CD4-positive, alpha-beta T cell treated with Interferon gamma for 1 hour (primary cell): Measurements from ENCODE around the gene GLTP.

Experiments
- DNase-seq: peaks from one replicate; pipeline ENCODE4 v3.0.0-alpha.2; 2020

Gene GLTP

DNA sequence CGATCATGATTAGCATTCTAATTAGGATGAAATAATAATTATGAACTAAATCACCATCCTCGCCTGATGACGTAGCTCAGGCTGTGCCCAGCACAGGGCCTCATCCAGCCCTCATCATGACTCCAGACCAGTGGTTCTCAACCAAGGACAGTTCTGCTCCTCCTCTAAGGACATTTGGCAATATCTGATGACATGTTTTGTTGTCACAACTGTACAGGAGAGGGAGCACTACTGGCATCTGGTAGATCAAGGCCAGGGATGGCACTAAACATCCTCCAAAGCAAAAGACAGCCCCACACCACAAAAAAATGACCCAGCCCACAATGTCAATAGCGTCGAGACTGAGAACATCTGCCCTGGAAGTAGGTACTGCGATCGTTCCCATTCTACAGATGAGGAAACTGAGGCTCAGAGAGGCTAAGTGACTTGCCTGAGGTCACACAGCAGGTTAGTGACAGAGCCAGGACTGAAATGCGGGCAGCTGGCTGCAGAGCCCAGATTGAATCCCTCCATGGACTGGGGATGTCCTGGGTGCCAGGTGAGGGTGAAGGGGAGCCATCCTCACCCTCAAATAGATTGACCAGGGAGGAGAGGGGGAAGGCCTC is 62.6 kb downstream of the GLTP start:
- no peak for DNase-seq

DNA sequence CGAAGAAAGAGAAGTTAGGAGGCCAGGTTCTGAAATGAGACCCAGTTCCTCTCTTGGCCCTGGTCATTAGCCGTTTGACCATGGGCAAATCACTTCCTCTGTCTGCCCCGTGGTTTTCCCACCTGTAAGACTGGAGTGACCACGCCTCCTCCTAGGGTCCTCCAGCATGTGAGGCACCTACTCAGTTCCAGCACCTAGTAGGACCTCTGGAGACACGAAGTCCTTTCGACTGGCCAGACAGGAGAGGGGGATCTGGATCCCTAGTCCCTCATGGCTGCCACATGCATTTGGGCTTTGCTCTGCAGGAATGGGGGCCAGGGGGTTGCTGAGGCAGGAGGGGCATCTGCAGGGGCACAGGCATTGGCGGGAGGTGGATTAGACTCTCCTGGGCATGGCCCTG is 63.5 kb downstream of the GLTP start:
- no peak for DNase-seq

DNA sequence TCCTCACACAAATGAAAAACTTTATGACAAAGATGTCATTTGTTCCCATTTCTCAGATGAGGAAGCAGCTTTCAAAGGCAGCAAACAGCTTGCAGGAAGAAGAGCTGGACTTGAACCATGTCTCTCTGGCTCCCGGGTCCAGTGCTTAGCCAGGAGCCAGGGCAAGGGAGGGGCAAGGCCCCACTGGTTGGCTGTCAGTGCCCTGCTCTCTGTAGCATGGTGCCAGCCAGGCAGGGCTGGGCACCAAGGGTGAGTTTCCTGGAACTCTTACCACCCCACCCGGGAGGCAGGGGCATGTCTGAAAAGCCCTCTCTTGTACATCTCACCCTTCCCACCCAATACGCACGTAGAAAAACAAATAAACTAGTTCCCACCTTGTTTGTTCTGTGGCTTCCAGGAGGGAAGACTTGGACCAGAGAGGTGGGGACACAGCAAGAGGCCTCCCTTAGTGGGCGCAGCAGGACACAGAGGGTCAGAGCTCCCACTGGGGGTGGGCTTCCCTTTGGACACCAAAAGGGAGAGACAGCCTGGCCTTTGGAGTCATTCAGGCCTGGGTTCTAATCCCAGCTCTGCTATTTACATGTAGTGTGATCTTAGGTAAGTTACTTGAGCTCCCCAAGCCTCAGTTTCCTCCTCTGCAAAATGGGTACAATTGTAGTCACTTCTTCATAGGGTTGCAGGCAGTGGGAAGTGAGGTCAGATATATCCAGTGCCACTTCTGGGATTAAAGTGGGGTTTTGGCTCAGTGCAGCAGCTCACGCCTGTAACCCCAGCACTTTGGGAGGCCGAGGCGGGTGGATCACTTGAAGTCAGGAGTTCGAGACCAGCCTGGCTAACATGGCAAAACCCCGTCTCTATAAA is 64.4 kb downstream of the GLTP start:
- no peak for DNase-seq

DNA sequence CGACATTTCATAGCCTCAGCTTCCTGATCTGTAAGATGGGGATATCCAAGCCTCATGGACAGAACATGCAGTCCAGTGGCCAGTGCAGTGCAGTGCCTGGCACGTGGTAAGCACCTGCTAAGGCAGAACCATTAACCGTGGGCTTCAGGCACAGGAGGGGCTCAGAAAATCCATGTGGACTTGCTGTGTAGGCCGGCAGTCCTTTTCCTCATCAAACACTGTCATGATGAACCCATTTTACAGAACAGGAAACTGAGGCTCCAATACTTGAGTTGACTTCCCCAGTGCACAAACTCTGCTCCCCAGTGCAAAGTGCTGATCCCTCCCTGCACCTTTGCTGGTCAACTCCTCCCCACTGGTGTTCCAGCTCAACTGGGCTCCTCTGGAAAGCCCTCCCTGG is 65.1 kb downstream of the GLTP start:
- DNase-seq: no peak

DNA sequence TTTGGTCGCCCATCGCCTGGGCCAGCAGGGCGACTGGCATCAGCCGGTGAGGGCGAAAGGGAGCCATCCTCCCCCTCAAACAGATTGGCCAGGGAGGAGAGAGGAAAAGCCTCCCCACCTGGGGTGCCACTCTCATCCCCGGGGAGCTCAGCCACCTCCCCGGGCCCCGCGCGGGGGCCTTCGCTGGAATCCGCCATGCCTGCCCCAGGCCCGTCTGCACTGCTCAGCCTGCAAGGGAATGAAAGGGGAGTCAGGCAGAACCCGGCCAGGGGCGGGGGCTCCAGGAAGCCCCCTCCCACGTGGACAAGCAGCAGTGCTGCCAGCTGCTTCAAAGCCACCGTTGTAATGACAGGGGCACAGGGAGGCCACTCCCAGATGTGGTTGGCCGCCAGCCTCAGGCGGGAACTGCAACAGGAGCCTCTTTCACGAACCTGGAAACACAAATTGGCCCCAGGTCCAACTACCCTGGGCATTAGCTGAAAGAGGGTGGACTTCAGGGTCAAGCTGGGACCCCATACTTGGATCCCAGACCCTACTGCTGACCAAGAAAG is 65.7 kb downstream of the GLTP start:
- no peak for DNase-seq

DNA sequence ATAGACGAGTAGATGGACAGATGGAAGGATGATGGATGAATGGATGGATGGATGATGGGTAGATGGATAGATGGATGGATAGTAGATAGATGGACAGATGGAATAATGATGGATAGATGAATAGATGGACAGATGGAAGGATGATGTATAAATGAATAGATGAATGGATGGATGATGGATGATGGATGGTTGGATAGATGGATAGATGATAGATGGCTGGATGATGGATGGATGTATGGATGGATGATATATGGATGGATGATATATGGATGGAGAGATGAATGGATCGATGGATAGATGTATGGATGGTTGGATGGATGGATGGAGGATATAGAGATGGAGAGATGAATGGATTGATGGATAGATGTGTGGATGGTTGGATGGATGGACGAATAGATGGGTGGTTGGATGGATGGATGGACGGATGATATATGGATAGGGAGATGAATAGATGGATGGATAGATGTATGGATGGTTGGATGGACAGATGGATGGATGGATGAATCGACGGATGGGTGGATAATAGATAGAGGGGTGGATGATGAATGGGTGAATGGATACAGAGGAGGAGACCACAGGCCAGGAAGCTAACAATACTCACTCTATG is 66.4 kb downstream of the GLTP start:
- no peak for DNase-seq

DNA sequence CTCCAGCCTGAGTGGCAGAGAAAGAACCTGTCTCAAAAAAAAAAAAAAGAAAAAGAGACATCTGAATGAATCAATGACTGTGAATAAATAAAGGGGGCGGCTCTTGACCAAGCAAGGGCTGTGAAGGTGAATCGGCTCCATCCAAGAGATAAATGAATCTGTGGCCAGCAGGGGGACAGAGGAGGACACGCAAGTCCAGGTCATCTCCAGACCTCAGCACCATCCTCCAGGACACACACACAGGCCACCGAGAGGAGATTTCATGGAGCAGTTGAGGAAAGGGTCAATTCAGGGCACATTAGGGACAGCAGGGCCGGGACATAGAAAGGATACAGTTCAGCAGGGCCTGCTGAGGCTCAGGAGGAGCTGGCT is 68.7 kb downstream of the GLTP start:
- DNase-seq: no peak

DNA sequence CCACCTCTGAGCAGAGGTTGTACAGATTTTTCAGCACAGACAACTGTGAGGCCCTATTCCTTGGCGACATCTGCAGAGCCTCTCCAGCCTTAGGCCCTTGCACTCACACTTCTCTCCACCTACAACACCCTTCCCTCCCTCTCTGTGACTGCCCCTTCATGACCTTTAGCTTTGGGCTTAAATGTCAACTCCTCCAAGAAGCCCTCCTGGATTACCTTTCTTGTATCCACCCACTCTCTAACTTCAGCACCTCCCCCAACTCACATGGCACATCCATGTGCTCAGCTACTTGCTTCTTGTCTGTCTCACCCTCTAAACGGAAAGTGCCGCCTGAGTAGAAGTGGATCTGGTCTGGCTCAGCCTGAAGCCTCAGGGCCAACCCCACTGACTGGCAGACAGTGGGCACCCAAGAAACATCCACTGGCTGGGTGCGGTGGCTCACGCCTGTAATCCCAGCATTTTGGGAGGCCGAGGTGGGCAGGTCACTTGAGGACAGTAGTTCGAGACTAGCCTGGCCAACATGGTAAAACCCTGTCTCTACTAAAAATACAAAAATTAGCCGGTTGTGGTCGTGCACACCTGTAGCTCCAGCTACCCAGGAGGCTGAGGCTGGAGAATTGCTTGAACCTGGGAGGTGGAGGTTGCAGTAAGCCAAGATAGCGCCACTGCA is 69.3 kb downstream of the GLTP start:
- DNase-seq: no peak

DNA sequence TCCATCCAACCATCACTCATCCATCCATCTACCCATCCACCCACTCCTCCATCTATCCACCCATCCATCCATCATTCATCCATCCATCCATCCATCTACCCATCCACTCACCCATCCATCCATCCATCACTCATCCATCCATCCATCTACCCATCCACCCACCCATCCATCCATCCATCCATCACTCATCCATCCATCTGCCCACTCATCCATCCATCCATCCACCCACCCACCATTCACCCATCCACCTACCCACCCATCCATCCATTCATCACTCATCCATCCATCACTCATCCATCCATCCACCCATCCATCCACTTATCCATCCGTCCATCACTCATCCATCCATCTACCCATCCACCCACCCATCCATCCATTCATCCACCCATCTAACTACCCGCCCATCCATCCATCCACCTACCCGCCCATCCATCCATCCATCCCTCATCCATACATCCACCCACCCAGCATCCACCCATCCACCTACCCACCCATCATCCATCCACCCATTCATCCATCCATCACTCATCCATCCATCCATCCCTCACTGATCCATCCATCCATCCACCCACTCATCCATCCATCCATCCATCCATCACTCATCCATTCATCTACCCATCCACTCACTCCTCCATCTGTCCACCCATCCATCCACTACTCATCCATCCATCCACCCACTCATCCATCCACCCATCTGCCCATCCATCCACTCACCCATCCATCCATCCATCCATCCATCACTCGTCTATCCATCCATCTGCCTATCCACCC is 71.3 kb downstream of the GLTP start:
- no peak for DNase-seq

DNA sequence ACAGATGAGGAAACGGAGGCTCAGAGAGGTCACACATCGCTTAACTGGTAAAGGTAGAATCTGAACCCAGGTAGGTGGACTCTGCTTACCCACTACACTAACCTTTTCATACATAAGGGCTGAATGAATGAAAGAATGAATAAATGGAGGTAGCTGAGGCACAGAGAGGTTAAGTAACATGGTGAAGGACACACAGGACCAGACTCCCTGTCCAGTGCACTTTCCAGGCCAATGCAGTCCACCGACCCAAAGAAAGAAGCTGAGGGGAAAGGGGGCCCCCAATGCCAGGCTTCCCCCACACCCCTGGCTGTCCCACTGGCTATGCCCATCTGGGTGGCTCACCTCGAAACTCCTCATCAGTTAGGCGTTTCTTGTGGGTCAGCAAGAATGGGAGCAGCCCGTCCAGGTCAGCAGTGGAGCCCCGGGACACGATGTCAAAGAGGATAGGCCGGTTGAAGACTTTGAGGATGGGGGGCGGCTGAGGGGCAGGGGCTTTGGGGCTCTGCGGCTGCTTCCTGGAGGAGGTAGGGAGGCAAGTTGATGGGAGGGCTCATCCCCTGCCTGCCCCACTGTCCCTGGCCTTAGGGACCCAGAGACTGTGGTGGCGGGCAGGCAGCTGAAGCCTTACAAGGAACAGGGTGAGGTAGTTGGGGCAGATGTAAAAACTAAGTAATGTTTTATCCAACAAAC is 72.2 kb downstream of the GLTP start:
- no peak for DNase-seq

DNA sequence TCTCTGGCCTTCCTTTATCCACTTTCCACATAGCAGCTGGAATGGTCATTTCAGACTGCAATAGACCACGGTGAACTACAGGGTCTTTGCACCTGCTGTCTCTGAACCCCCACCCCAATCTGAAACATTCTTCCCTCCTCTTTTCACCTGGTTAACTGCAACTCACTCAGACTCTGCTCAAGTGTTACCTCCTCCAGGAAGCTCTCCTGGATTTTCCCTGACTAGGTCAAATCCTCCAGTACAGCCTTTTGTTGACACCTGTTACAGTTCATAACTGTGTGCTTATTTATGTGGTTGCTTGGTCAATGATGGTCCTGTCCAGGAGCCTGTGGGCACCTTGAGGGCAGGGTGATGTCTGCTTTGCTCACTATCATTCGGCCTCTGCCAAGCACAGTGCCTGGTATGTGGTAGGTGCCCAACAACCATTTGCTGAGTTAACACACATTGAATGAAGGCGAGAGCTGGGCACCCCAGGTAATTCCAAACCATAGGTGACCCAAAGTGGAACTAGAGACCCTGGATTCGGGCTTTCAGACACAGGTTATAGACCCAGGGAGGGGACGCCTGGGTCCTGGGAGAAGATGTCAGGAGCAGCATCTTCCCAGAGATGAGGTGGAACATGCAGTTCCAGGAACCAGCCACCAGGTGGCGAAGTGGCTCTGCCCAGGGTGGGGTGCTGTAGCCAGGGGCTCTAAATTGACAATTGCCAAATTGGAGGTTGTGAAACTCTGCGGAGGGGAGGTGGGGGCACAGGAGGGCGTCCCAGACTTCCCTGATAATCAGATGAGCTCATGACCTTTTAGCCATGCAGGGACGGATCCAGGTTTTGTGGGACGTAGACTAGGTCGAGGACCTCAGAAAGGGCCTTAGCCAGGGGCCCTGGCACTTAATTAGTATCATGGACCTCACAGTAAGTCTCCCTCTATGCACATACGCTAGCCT is 75.2 kb downstream of the GLTP start:
- DNase-seq: peak; percentile 60

DNA sequence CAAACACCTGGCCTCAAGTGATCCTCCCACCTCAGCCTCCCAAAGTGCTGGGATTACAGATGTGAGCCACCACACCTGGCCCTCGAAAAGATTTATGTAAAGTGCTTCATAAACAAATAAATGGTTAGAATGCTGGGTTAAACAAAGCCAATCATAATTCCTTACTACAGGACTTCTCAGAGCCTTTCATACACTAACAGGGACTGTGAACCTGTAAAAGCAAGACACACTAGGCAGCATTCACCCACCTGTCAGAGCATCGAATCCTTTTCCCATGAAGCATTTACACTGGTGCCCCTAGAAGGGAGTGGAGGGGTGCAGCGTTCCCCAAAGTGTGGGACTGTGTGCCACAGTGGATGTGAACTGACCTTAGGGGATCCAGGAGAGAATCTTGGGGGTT is 76.7 kb downstream of the GLTP start:
- no peak for DNase-seq

DNA sequence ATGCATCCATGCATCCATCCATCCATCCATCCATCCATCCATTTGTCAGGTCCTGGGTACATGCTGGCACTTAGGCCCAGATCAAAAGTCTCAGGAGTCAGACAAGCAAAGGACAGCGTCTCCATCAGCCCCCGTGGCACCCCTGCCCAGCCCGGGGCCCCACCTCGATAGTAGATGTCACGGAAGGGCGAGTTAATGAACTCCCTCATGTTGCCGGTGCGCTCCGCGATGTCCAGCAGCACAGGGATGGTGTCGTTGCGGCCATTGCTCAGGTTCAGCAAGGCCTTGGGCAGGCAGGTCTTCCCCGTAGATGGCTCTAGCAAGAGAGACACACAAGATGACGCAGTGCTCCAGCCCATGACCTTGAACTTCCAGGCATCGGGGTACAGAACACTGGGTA is 77.5 kb downstream of the GLTP start:
- DNase-seq: no peak
